Right atrium auricular region (tissue), 2 donors: ENCODE results near the gene TKFC. TPM values are rescaled to one million over a fixed set of nuclear protein-coding genes. Genes with fewer than 3 reads are reported as not detected.

Experiments used
- DNase-seq: peaks from one replicate; pipeline ENCODE4 v3.0.0-alpha.2; 2019; ENCODE audit warnings: low spot score
- H3K27ac ChIP-seq, 2 donors: fragments of 200-600 bp; sonication (generic); 1 replicate in 1 of 2; 2 replicates in 1 of 2; pipeline ENCODE4 v1.5.1; 2016 to 2019
- H3K27me3 ChIP-seq, 2 donors: fragments of 200-600 bp; sonication (generic); one replicate each; pipeline versions ENCODE4 v1.5.1 to v1.6.0; 2017 to 2019
- H3K36me3 ChIP-seq: fragments of 200-600 bp; sonication (generic); one replicate; pipeline ENCODE4 v1.5.1; 2016
- H3K4me1 ChIP-seq, 2 donors: fragments of 200-600 bp; sonication (generic); one replicate each; pipeline versions ENCODE4 v1.5.1 to v1.6.0; 2017 to 2019
- H3K4me3 ChIP-seq, 2 donors: fragments of 200-600 bp; sonication (generic); 1 replicate in 1 of 2; 2 replicates in 1 of 2; pipeline ENCODE4 v1.5.1; 2017 to 2019; ENCODE audit warnings: mild to moderate bottlenecking in 1 of 2, moderate library complexity in 1 of 2
- H3K9me3 ChIP-seq, 2 donors: fragments of 200-600 bp; sonication (generic); one replicate each; pipeline ENCODE4 v1.5.1; 2019
- CTCF ChIP-seq, 2 donors: fragments of 200-600 bp; sonication (generic); IDR thresholded peaks; one replicate each; pipeline ENCODE4 v1.5.1; 2019; ENCODE audit warnings: antibody characterized with exemption in 2 of 2
- total RNA-seq, 2 donors: library from RNA; depleted of rRNA; stranded (reverse); fragments of >200 nt; gene quantifications; one replicate each; pipeline ENCODE4 v1.1.0, GENCODE V29; 2016

Gene TKFC
- total RNA-seq, 2 donors from 2014 or later: 9.7 to 11.3 TPM

- DNase-seq: no peak
- H3K27ac ChIP-seq: no peak overlapping the region
- H3K9me3 ChIP-seq: no peaks in the 10 kb centered on the region
- no peaks in the 10 kb centered on the region for H3K36me3 ChIP-seq
- H3K4me3 ChIP-seq: no peak overlapping the region
- peaks cover 0 to 2% of the 10 kb centered on the region in 2 donors for H3K4me1 ChIP-seq
- TF ChIP-seq CTCF (IDR thresholded peaks at IDR 0.05): no peak
- no peaks in the 10 kb centered on the region for H3K27me3 ChIP-seq
These were observed 5.9 kb downstream of the TKFC start for GRCh38 chr11:61338783-61339489.

- no peaks in the 10 kb centered on the region for H3K27me3 ChIP-seq
- no peaks in the 10 kb centered on the region for H3K9me3 ChIP-seq
- DNase-seq: no peak
- no peaks in the 10 kb centered on the region for H3K36me3 ChIP-seq
- H3K4me1 ChIP-seq: no peaks in the 10 kb centered on the region
- no peak for TF ChIP-seq CTCF (IDR thresholded peaks at IDR 0.05)
- H3K27ac ChIP-seq: no peak overlapping the region
- H3K4me3 ChIP-seq: no peak overlapping the region
These were observed 6.5 kb downstream of the TKFC start for GRCh38 chr11:61339490-61339878.

- Histone ChIP-seq H3K4me1 (no peaks in the 10 kb centered on the region), H3K36me3 (no peaks in the 10 kb centered on the region), H3K4me3 (no peak overlapping the region), H3K27ac (no peak overlapping the region), H3K27me3 (no peaks in the 10 kb centered on the region), H3K9me3 (no peaks in the 10 kb centered on the region)
- DNase-seq: no peak
- no peak for TF ChIP-seq CTCF (IDR thresholded peaks at IDR 0.05)
These were observed 8.0 kb downstream of the TKFC start for GRCh38 chr11:61340979-61341378.

- no peak overlapping the region for H3K4me3 ChIP-seq
These were observed 8.7 kb downstream of the TKFC start for GRCh38 chr11:61341706-61342105.

GRCh38 chr11:61342207-61342803, 9.3 kb downstream of the TKFC start:
- no peak for DNase-seq
- no peak for TF ChIP-seq CTCF (IDR thresholded peaks at IDR 0.05)
- H3K4me1 ChIP-seq: no peaks in the 10 kb centered on the region
- H3K9me3 ChIP-seq: no peaks in the 10 kb centered on the region
- no peaks in the 10 kb centered on the region for H3K36me3 ChIP-seq
- H3K27me3 ChIP-seq: no peaks in the 10 kb centered on the region
- no peak overlapping the region for H3K4me3 ChIP-seq
- H3K27ac ChIP-seq: no peak overlapping the region

More at GRCh38 chr11:61341706-61342105, 8.7 kb downstream of the TKFC start:
- H3K27ac ChIP-seq: no peak overlapping the region
- DNase-seq: no peak
- H3K4me1 ChIP-seq: no peaks in the 10 kb centered on the region
- no peaks in the 10 kb centered on the region for H3K36me3 ChIP-seq
- no peak for TF ChIP-seq CTCF (IDR thresholded peaks at IDR 0.05)
- no peaks in the 10 kb centered on the region for H3K9me3 ChIP-seq
- no peaks in the 10 kb centered on the region for H3K27me3 ChIP-seq
